Measurements from ENCODE around the gene ZBTB17. TPM values are rescaled to one million over a fixed set of nuclear protein-coding genes. Genes with fewer than 3 reads are reported as not detected.

Gene ZBTB17
- total and polyA plus RNA-seq, 9 of the 15 experiments (the other 6 are each of a cell fraction or from before 2014, with no cell fraction given), result 1.1 to 53.4 (median 29.6) TPM

- peak; percentile 65 for TF ChIP-seq REST (IDR thresholded peaks at IDR 0.05; ENCODE audit: borderline replicate concordance)
- peak; percentile 44 for TF ChIP-seq REST (CRISPR knock-in tag; IDR thresholded peaks at IDR 0.05; ENCODE audit: low read depth)
- TF ChIP-seq PHF21A (IDR thresholded peaks at IDR 0.05; ENCODE audit: borderline replicate concordance, low read depth), result peak; percentile 90; the same call in 1 of the 2 replicates
- TF ChIP-seq ZBTB1 (CRISPR knock-in tag; IDR thresholded peaks at IDR 0.05; ENCODE audit: borderline replicate concordance, low read depth), result peak; percentile 51; the same call in 1 of the 2 replicates
- TF ChIP-seq E2F4 (CRISPR knock-in tag; IDR thresholded peaks at IDR 0.05; ENCODE audit: low read depth), result peak; percentile 39; the same call in 1 of the 2 replicates
- TF ChIP-seq YY1 (IDR thresholded peaks at IDR 0.05; ENCODE audit: borderline replicate concordance in 1 of 3, control insufficient read depth in 1 of 3, extremely low read depth in 1 of 3, insufficient read depth in 3 of 3, insufficient read length in 1 of 3, insufficient replicate concordance in 2 of 3, low read depth in 1 of 3, low read length in 2 of 3), result peak in 2 of 3 experiments; percentile 57 to 84
- TF ChIP-seq NFE2 (IDR thresholded peaks at IDR 0.05; ENCODE audit: low read depth), result peak; percentile 40; the same call in 1 of the 2 replicates
- peak; percentile 82 for TF ChIP-seq SP1 (CRISPR knock-in tag; IDR thresholded peaks at IDR 0.05)
- no peak for TF ChIP-seq NCOA6 (IDR thresholded peaks at IDR 0.05)
- TF ChIP-seq HCFC1 (IDR thresholded peaks at IDR 0.05; ENCODE audit: low read depth, low read length), result no peak
- peak; percentile 48 for TF ChIP-seq CXXC5 (CRISPR knock-in tag; IDR thresholded peaks at IDR 0.05)
- TF ChIP-seq RBBP5 (IDR thresholded peaks at IDR 0.05; ENCODE audit: borderline replicate concordance, insufficient read depth, low read length, poor library complexity, severe bottlenecking), result peak; percentile 29
- TF ChIP-seq TOE1 (IDR thresholded peaks at IDR 0.05; ENCODE audit: borderline replicate concordance), result peak; percentile 92
- TF ChIP-seq TOE1 (CRISPR knock-in tag; IDR thresholded peaks at IDR 0.05; ENCODE audit: borderline replicate concordance, low read depth), result peak; percentile 69; the same call in 1 of the 2 replicates
- no peak for TF ChIP-seq STAG1 (CRISPR knock-in tag; IDR thresholded peaks at IDR 0.05; ENCODE audit: borderline replicate concordance)
- TF ChIP-seq BRD4 (IDR thresholded peaks at IDR 0.05), result peak; percentile 78; the same call in 1 of the 2 replicates
- TF ChIP-seq TRIM24 (IDR thresholded peaks at IDR 0.05), result peak; percentile 34 to 53; a peak in 1 of 4 replicates
Measured at GRCh38 chr1:15949453-15950245, 26.3 kb downstream of the ZBTB17 start (continued).

Measured in K562 (cell line).